ENCODE measurements around the gene HPS3.

GRCh38 chr3:149197669-149198068 lies 68.2 kb downstream of the HPS3 start:
- TF ChIP-seq EZH2phosphoT487 (IDR thresholded peaks at IDR 0.05; ENCODE audit: insufficient read depth, low read depth) (no peak), EZH2 (IDR thresholded peaks at IDR 0.05; ENCODE audit: insufficient read depth, poor library complexity, severe bottlenecking) (no peak)
